ENCODE measurements around the gene SIAH2.

GRCh38 chr3:150755902-150756301 is 7.1 kb downstream of the SIAH2 start:
- TF ChIP-seq CTCF (IDR thresholded peaks at IDR 0.05; ENCODE audit: borderline replicate concordance, extremely low read depth, low read length, poor library complexity, severe bottlenecking) (no peak), EZH2 (IDR thresholded peaks at IDR 0.05; ENCODE audit: borderline replicate concordance, low read depth, low read length, severe bottlenecking) (no peak)
